ELR (cell line): ENCODE results near the gene MKRN2.
"Not testable (repeated sequence)": the region's sequence is repeated elsewhere in the genome, so short reads cannot be mapped to it uniquely, and the experiment has no call there.

ENCODE experiments used
- DNase-seq: peaks from one replicate; pipeline ENCODE4 v3.0.0-alpha.2; 2015; ENCODE audit warnings: low read depth

MKRN2 gene

DNA sequence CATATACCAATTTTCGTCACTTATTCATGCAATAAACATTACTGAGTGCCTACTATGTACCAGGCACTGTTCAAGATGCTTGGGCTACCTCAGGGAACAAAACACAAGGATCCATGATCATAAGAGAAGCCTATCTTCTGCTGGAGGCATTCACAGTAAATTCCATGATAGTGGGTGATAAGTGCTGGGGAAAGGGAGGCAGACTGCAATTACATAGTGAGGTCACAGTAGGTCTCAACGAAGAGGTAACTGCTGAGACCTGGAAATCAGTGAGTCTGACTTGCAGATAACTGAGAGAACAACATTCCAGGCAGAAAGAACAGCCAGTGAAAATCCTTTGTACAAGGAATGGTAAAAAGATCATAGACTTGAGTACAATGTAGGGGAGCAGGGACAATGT lies 73.4 kb downstream of the MKRN2 start:
- no peak for DNase-seq

- DNase-seq: not testable (repeated sequence)
Measured at GRCh38 chr3:12630843-12631242, 74.0 kb downstream of the MKRN2 start.

DNA sequence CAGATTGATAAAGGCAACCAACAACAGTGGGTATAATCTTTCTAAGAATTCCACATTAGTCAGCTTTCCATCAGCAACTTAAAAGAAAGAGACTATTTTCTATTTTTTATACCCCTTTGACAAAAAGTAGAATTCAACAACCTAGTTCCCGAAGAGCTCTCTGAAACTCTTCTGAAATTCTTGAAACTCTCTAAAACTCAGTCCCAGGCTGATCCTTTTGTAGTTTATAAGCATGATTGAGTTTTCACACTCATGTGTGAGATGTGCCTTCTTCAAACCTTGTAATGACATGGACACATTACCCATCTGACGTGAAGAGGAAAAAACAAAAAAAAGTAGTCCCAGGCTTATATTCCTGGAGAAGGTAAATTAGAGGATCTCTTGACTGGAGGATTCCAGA lies 75.6 kb downstream of the MKRN2 start:
- DNase-seq: no peak

- no peak for DNase-seq
Measured at GRCh38 chr3:12633108-12633507, 76.2 kb downstream of the MKRN2 start.
